Thyroid gland (tissue), 4 donors: Measurements from ENCODE around the gene KRTAP10-1. TPM values are rescaled to one million over a fixed set of nuclear protein-coding genes. Genes with fewer than 3 reads are reported as not detected.

Experiments
- DNase-seq, 2 donors: peaks; one replicate each; pipeline ENCODE4 v3.0.0-alpha.2; 2019
- H3K27ac ChIP-seq, 3 donors: fragments of 200-600 bp; sonication (generic); 1 replicate in 2 of 3; 2 replicates in 1 of 3; pipeline ENCODE4 v1.5.1; 2016 to 2019; ENCODE audit warnings: mild to moderate bottlenecking in 1 of 3, moderate library complexity in 1 of 3
- H3K27me3 ChIP-seq: fragments of 200-600 bp; sonication (generic); one replicate; pipeline ENCODE4 v1.5.1; 2019
- H3K36me3 ChIP-seq, 2 donors: fragments of 200-600 bp; sonication (generic); one replicate each; pipeline ENCODE4 v1.5.1; 2016 to 2019
- H3K4me1 ChIP-seq, 2 donors: fragments of 200-600 bp; sonication (generic); one replicate each; pipeline ENCODE4 v1.5.1; 2017 to 2019
- H3K4me3 ChIP-seq, 3 donors: fragments of 200-600 bp; sonication (generic); replicated peaks in 1 of 3; 1 replicate in 2 of 3; 2 replicates in 1 of 3; pipeline ENCODE4 v1.5.1; 2016; ENCODE audit warnings: mild to moderate bottlenecking in 1 of 3
- H3K9me3 ChIP-seq: fragments of 200-600 bp; sonication (generic); one replicate; pipeline ENCODE4 v1.5.1; 2017
- POLR2A ChIP-seq, 2 donors: fragments of 450-650 bp; IDR thresholded peaks; one replicate each; pipeline ENCODE4 v1.6.1; 2017; ENCODE audit warnings: antibody characterized with exemption in 2 of 2, mild to moderate bottlenecking in 2 of 2, moderate library complexity in 1 of 2
- WGBS, 2 donors: methylation state at CpG; one replicate each; pipeline ENCODE4 v1.1.5; 2017; 5-methylcytosine and 5-hydroxymethylcytosine counted together
- intact Hi-C: fragments of 100-400 bp; cut with DNase I; formaldehyde crosslinking; loops from one replicate; pipeline ENCODE4 v1.15.1; 2023
- total RNA-seq, 4 donors: library from RNA; depleted of rRNA; stranded (reverse); fragments of >200 nt; gene quantifications; one replicate each; pipeline ENCODE4 v1.2.3, GENCODE V29; 2016
- TF ChIP-seq, protein P1 (sequence below), 6 experiments: fragments of 200-600 bp in 3 of 6; fragments of 450-650 bp in 3 of 6; sonication (generic) in 3 of 6; IDR thresholded peaks; one replicate each; pipeline ENCODE4 v1.5.1; 2016 to 2019; ENCODE audit warnings: antibody characterized with exemption in 6 of 6, mild to moderate bottlenecking in 2 of 6, inconsistent platforms in 1 of 6, moderate library complexity in 1 of 6

The KRTAP10-1 gene
- total RNA-seq, 4 donors from 2014 or later: not detected

DNA sequence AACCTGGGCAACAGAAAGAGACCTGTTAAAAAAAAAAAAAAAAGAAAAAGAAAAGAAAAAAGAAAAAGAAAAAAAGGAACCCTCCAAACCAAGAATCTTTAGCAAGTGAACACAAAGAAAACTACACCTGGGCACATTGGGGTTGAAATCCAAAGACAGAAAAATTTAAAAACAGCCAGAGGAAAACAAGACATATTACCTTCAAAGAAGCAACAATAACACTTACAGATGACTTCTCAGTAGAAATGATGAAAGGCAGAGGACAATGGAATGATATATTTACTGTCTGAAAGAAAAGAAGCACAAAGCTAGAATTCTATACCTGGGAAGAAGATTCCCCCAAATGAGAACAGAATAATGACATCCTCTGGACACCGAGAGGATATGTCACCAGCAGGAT is 2.7 kb upstream of the KRTAP10-1 start:
- H3K9me3 ChIP-seq: no peaks in the 10 kb centered on the region

DNA sequence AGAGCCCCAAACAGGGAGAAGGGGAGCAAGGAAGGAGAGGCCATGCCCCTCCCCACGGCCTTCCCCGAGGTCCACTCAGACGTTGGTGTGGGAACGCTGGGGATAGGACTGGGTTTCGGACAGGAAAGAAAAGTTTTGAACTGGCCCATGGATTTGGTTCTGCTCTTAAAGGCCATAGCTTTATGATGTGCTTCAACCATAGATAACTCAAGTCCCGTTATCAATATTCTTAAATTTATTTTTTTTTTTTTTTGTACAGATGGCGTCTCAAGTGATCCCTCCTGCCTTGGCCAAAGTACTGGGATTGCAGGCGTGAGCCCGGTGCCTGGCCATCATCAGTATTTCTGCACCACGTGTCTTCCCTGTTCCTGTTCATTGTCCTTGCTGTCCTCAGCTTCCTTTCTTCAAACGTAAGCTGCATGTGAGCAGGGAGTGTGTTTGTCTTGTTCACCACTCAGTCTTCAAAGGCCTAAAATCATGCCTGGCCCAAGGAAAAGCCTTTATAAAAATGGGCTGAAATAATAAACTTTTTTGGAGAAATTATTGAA is 820 bp upstream of the KRTAP10-1 start:
- H3K4me3 ChIP-seq: no peak overlapping the region
- no peak for TF ChIP-seq POLR2A (IDR thresholded peaks at IDR 0.05)
- TF ChIP-seq, protein P1, sequence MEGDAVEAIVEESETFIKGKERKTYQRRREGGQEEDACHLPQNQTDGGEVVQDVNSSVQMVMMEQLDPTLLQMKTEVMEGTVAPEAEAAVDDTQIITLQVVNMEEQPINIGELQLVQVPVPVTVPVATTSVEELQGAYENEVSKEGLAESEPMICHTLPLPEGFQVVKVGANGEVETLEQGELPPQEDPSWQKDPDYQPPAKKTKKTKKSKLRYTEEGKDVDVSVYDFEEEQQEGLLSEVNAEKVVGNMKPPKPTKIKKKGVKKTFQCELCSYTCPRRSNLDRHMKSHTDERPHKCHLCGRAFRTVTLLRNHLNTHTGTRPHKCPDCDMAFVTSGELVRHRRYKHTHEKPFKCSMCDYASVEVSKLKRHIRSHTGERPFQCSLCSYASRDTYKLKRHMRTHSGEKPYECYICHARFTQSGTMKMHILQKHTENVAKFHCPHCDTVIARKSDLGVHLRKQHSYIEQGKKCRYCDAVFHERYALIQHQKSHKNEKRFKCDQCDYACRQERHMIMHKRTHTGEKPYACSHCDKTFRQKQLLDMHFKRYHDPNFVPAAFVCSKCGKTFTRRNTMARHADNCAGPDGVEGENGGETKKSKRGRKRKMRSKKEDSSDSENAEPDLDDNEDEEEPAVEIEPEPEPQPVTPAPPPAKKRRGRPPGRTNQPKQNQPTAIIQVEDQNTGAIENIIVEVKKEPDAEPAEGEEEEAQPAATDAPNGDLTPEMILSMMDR (IDR thresholded peaks at IDR 0.05): no peak
- intact Hi-C loops: no loop called here
- H3K36me3 ChIP-seq: no peaks in the 10 kb centered on the region
- no peaks in the 10 kb centered on the region for H3K9me3 ChIP-seq
- no peak for DNase-seq
- no peaks in the 10 kb centered on the region for H3K27me3 ChIP-seq
- H3K4me1 ChIP-seq: no peaks in the 10 kb centered on the region
- no peak overlapping the region for H3K27ac ChIP-seq
- 83 to 89% methylated on average over 11 of the region's 11 CpGs for WGBS, 2 donors

More for the DNA sequence above, 2.7 kb upstream of the KRTAP10-1 start:
- Histone ChIP-seq H3K4me1 (no peaks in the 10 kb centered on the region), H3K36me3 (no peaks in the 10 kb centered on the region), H3K27ac (no peak overlapping the region), H3K27me3 (no peaks in the 10 kb centered on the region), H3K4me3 (no peak overlapping the region)
- DNase-seq: no peak
- WGBS, 2 donors: 81 to 92% methylated on average over 1 of the region's 1 CpG
- intact Hi-C loops: no loop called here
- TF ChIP-seq POLR2A (IDR thresholded peaks at IDR 0.05): no peak
- TF ChIP-seq, protein P1 (IDR thresholded peaks at IDR 0.05): no peak

DNA sequence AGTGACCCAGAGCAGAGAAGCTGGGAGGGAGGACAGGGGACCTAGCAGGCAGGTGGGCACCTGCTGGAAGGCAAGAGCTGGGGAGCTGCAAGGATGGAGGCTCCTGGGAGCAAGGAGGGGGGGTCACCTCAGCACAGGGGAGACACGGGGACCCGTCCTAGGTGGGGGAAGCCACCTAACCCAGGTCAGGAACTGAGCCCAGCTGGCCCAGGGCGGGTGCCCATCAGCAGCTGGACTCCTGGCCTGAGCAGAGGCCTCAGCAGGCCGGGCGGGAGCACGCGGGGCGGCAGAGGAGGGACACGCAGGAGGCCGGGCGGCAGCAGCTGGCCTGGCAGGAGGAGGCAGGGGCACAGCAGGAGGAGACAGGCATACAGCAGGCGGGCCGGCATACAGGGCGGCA is 949 bp downstream of the KRTAP10-1 start:
- no peaks in the 10 kb centered on the region for H3K4me1 ChIP-seq
- H3K36me3 ChIP-seq: no peaks in the 10 kb centered on the region
- H3K9me3 ChIP-seq: no peaks in the 10 kb centered on the region
- 79 to 83% methylated on average over 2 to 7 of the region's 14 CpGs for WGBS, 2 donors
- no peak for DNase-seq
- no peak overlapping the region for H3K27ac ChIP-seq
- H3K4me3 ChIP-seq: no peak overlapping the region
- TF ChIP-seq, protein P1 (IDR thresholded peaks at IDR 0.05): no peak
- TF ChIP-seq POLR2A (IDR thresholded peaks at IDR 0.05): no peak
- intact Hi-C loops: no loop called here
- no peaks in the 10 kb centered on the region for H3K27me3 ChIP-seq

DNA sequence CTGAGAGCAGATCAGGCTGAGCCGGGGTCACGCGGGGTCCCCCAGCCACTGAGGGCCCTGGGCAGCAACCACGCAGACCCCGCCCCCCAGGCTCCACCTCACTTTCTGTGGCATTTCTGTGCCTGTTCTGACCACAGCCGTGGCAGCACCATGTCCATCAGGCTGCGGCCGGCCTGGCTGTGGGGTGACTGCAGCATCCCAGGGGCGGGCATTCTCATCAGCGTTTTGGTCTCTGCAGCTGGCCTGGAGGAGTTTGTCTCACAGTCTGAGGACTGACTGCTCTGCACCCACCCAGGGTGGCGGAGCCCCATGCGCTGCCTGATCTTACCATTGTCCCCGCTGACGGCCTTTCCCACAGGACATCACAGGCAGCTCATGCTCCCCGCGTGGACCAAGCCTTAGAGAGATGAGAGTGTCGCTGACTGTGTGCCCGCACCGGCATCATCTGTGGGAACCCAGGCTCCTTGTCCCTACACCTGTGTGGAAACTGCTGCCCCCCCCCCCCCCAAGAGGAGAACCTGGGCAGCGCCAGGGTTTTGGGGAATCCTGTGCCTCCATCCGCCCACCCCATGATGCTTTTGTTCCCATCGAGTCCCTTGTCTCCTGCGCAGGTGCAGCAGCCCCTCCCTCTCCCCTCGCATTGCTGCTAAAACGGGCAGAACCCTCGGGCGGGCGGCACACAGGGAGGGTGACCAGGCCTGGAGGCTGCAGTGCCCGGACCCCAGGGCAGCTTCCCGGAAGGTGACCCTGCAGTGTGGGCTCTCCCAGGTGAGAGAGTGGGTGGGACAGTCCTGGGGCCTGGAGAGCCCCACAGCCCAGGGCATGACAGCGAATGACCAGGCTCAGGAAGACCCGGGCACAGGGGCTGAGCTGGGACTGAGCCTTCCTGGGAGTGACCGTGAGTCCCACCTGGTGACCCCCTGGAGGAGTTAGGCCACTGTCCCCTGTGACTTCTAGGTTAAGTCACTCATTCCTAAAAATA is 1.8 kb downstream of the KRTAP10-1 start:
- H3K9me3 ChIP-seq: no peaks in the 10 kb centered on the region
- TF ChIP-seq POLR2A (IDR thresholded peaks at IDR 0.05): no peak
- TF ChIP-seq, protein P1 (IDR thresholded peaks at IDR 0.05): no peak
- H3K4me3 ChIP-seq: no peak overlapping the region
- intact Hi-C loops: no loop called here
- 92 to 95% methylated on average over 22 to 28 of the region's 33 CpGs for WGBS, 2 donors
- no peak for DNase-seq
- H3K27me3 ChIP-seq: no peaks in the 10 kb centered on the region
- H3K27ac ChIP-seq: no peak overlapping the region
- H3K36me3 ChIP-seq: no peaks in the 10 kb centered on the region
- no peaks in the 10 kb centered on the region for H3K4me1 ChIP-seq

DNA sequence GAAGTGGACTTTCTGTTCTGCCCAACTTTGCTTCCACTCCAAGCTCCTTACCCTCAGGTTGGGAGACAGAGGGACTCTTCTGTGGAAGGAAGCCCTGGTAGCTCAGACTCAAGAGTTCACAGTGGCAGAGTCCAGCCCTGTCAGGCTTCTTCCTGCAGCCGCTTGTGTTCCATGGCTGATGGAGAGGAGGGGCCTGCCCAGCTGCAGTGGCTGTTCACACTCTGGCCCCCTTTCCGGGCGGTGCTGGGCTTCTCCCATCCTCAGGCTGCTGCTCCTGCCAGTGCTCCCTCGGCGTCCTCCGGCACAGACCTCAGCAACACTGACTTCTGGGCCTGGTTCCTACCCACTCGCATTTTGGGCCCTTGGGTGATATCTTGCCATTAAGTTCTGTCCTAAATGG is 4.0 kb downstream of the KRTAP10-1 start:
- Histone ChIP-seq H3K36me3 (no peaks in the 10 kb centered on the region), H3K27ac (no peak overlapping the region), H3K27me3 (no peaks in the 10 kb centered on the region), H3K9me3 (no peaks in the 10 kb centered on the region), H3K4me3 (no peak overlapping the region), H3K4me1 (no peaks in the 10 kb centered on the region)
- DNase-seq: no peak
- intact Hi-C loops: no loop called here
- TF ChIP-seq POLR2A (IDR thresholded peaks at IDR 0.05): no peak
- TF ChIP-seq, protein P1 (IDR thresholded peaks at IDR 0.05): no peak
- 65 to 66% methylated on average over 7 of the region's 7 CpGs for WGBS, 2 donors
